Measurements from ENCODE around the gene KDF1.

Gene KDF1

DNA sequence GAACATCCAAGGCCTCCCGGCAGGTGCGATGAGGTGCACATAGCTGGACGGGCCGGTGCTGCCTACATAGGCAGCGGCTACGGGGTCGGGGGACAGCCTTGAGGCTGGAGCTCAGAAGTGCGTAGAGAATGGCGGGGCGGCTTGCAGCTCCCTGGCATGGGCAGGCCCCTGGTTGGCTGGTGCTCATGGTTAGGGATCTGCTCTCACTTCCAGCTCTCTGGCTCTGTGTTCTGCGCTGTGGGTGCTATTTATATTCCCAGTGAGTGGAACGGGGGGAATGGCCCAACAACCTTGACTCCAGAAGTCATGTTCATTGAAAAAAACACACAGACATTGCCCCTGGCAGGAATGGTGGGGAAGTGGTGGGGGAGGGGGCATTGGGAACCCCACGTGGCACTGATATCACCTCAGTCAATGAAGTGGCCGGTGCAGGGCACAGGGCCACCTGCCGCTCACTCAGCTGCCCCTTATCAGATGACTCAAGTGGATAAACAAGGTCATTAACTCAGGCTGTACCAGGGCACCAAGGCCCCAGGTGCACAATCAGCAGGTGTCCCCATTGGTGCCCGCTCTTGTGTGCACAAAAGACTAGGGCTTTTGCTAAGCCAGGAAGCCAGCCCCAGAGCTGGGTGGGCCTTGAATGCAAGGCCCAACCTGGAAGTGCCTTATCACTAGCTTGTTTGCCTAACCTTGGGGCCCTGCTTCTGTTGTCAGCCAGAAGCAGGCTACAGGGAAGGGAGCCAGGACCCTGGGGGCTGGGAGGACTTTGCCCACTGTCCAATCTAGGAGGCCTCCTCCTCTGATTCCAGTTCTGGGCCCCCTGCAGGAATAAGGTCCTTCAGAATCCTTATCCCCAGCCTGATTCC is 46.3 kb downstream of the KDF1 start, which contains the start of gene NR0B2:
TSS of gene NR0B2 (minus strand) at position 222 of the 866 bp plus-strand sequence. CDS start at position 187, 35 bp downstream.
- DNase-seq: no peak

DNA sequence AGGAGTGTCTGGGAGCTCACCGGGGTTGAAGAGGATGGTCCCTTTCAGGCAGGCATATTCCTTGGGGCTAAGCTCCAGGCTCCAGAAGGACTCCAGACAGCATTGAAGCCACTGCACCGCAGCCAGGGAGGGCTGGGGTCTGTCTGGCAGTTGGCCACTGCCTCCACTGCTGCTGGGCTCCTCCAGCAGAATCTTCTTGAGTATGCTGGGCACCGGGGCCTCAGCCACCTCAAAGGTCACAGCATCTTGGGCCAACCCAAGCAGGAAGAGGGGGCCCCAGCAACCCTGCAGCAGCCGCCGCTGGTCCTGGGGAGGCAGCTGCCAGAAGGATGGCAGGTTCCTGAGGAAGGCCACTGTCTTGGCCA is 46.9 kb downstream of the KDF1 start:
- no peak for DNase-seq

- no peak for DNase-seq
Observed at GRCh38 chr1:26912147-26912490, 48.1 kb downstream of the KDF1 start.

GRCh38 chr1:26911399-26912146 is 48.7 kb downstream of the KDF1 start:
- no peak for DNase-seq

GRCh38 chr1:26910343-26911160 is 49.7 kb downstream of the KDF1 start:
- no peak for DNase-seq

DNA sequence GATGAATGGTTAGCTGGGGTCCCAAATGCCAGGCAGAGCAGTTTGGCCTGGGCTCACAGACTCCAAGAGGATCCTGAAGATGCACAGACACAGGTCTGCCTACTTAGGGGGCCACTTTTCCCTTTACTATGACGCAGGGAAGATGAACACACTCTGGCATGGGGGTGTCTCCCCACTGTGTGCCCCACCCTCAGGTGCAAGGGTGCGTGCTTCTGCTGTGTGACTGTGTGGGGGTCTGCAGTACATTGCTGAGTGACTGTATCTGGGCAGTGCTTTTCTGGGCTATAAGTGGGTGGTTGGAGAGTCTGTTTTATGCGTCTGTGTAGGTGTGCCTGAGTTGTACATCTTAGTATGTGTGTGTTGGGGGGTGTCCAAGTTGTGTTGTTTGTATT is 50.3 kb downstream of the KDF1 start:
- DNase-seq: no peak

DNA sequence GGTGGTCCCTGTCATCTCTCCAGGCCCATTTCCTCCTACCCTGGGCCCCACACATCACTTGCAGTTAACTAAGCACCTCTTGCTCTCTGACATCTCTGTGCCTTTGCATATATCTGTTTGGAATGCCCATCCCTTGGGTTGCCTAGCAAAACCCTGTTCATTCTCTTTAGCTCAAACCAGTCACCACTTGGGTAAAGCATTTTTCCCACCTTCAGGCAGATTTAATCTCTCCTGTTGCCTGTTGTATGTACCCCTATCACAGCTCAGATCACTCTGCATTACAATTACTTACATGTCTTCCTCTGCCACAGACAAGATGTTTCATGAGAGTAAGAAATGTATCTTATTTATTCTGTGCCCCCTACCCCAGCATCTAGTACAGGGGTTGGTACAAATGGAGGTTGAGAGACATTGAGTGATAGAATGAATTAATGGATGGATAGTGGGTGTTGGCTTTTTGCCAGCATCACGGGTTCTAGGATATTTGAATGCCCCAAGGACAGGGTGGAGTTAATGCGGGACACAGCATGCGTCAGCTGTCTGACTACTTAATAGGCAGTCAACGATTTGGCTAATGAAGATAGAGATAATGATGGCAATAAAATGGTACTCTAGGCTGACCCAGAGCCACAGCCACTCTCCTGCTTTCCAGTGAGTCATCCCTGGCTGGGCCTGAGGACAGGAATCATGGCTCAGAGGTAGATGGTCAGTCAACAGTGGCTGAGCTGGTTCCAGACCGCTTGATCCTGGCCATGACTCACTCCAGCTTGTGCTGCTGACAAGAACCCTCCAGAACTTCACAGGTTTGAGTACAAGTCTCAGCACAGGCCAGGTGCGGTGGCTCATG is 53.0 kb downstream of the KDF1 start:
- DNase-seq: no peak

- no peak for DNase-seq
Observed at GRCh38 chr1:26900815-26901511, 59.3 kb downstream of the KDF1 start.

GRCh38 chr1:26900001-26900814 is 60.1 kb downstream of the KDF1 start, which contains the start of gene GPATCH3:
Gene GPATCH3, minus strand, starts transcription at chr1:26900467. Its CDS starts 25 bp downstream, at chr1:26900442.
- peak; percentile 92 for DNase-seq

Data from activated CD8-positive, alpha-beta memory T cell treated with anti-CD3 and anti-CD28 coated beads, Interleukin-2, amount 50 U/mL, for 48 hours (primary cell).